ENCODE results near the gene NDUFS7. TPM values are rescaled to one million over a fixed set of nuclear protein-coding genes. Genes with fewer than 3 reads are reported as not detected.
A peak's percentile ranks its signal among the peaks of the same experiment; 100 is the strongest.
"Not testable (repeated sequence)": the region's sequence is repeated elsewhere in the genome, so short reads cannot be mapped to it uniquely, and the experiment has no call there.

NDUFS7 gene
- total RNA-seq, 1 experiment from 2014 or later: 59.3 TPM

DNA sequence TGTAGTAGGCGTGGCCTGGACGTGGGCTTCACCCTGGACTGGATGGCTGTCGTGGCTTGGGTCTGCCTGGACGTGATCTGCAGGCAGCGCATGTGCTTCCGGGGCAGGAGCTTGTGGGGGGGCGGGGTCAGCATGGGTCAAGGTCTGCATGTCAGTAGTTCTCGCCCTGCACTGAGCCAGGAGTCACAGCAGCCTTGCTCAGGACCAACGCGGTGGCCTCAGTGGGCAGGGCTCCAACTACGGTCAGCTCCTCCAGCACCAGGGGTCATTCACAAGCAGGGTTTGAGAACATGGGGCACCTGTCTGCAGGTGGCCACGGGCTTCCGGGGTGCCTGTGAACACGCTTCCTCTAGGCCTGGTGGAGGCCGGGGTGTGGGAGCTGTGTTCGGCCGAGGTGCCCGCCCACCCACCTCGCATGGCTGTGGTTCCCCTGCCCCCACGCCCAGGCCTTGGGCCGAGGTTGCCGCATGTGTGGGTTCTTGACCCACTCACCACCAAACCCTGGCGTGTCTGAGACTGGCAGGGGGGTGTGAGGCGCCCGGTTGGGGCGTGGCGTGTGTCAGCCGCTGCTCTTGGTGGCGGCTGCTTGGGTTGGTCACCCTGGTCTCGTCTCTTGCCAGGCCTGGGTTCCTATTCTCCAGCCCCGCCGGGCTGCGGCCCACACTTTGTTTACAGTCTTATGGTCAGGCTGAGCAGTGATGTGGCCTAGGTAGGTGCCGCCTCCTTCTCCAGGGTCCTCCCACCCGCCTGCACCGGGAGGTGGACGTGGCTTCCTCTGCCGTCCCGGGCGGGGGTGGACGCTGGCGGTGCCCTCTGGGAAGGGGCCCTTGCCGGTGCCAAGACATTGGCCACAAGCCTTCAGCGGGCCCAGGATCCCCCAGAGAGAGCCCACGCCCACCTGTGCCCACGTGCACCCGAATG lies 49.7 kb downstream of the NDUFS7 start:
- no peak for DNase-seq (ENCODE audit: low read depth, low spot score)
- in situ Hi-C loops (cut with HindIII; ENCODE audit: low pct_unique_long_range_greater_than_20kb, low sequenced_read_pairs): no loop called here

- DNase-seq (ENCODE audit: low read depth, low spot score): no peak
- in situ Hi-C loops (cut with HindIII; ENCODE audit: low pct_unique_long_range_greater_than_20kb, low sequenced_read_pairs): no loop called here
Measured at GRCh38 chr19:1434040-1434366, 50.3 kb downstream of the NDUFS7 start.

- in situ Hi-C loops (cut with HindIII; ENCODE audit: low pct_unique_long_range_greater_than_20kb, low sequenced_read_pairs): no loop called here
Measured at GRCh38 chr19:1434577-1435060, 50.9 kb downstream of the NDUFS7 start.

GRCh38 chr19:1435378-1435989 lies 51.8 kb downstream of the NDUFS7 start:
- in situ Hi-C loops (cut with HindIII; ENCODE audit: low pct_unique_long_range_greater_than_20kb, low sequenced_read_pairs): no loop called here
- no peak for DNase-seq (ENCODE audit: low read depth, low spot score)

More at GRCh38 chr19:1434577-1435060, 50.9 kb downstream of the NDUFS7 start:
- DNase-seq (ENCODE audit: low read depth, low spot score): no peak

- in situ Hi-C loops (cut with HindIII; ENCODE audit: low pct_unique_long_range_greater_than_20kb, low sequenced_read_pairs): no loop called here
- no peak for DNase-seq (ENCODE audit: low read depth, low spot score)
Measured at GRCh38 chr19:1437609-1438008, 53.9 kb downstream of the NDUFS7 start.

DNA sequence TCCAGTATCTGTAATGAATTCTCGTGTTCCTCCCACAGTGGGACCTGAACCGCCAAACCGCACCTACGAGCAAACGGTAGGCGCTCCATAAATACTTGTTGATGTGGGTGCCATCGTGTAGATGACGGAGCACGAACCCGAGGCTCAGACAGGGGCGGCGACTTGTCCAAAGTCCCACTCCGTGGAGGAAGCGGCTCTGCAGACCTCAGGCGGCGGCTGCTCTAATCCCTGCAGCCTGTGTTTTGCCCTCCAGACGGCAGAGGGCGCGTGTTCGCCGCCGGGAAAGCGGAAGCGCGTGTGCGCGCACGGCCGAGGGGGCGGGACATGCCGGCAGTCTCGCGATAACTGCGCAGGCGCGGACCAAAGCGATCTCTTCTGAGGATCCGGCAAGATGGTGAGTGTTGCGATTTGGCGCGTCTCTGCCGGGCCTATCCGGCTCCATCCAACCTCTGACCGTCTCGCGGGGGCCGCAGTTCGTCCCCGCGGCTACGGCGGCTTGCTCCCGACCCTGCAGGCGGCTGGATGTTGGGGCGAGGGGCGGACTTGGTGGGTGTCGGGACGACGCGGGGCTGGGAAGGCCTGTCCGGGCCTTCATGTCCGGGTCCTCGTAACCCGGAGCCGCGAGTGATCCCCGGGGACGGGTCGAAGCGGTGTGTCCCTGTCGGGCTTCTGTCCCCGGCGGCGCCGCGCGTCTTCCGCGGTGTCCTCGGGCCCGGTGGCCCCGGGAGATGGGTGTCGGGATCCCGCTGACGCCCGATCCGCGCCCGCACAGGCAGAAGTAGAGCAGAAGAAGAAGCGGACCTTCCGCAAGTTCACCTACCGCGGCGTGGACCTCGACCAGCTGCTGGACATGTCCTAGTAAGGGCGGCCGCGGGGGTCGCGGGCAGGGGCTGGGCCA lies 54.6 kb downstream of the NDUFS7 start, which contains the start of gene RPS15:
Gene RPS15 (plus strand): TSS at position 362 of the 898 bp plus-strand sequence. CDS start 30 bp downstream, at position 392.
- in situ Hi-C loops (cut with HindIII; ENCODE audit: low pct_unique_long_range_greater_than_20kb, low sequenced_read_pairs): no loop called here
- peak; percentile 89 for DNase-seq (ENCODE audit: low read depth, low spot score)

DNA sequence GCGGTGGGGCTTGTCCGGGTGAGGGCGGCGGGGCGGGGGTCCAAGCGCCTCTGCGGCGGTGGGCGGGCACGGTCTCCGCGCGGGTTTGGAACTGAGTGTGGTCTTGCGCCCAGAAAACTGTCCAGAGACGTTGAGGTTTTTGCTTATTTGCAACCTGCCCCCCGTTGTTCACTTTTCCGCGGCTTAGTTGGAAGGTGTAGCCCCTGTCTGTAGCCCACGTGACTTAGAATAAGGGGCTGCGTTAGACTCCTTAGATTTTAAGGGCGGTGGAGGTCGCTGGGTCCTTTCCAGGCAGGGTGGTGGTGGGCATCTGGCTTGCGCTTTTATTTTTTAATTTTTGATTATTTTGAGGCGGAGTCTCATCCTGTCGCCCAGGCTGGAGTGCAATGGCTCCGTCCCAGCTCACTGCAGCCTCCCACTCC lies 55.2 kb downstream of the NDUFS7 start:
- in situ Hi-C loops (cut with HindIII; ENCODE audit: low pct_unique_long_range_greater_than_20kb, low sequenced_read_pairs): no loop called here
- no peak for DNase-seq (ENCODE audit: low read depth, low spot score)

DNA sequence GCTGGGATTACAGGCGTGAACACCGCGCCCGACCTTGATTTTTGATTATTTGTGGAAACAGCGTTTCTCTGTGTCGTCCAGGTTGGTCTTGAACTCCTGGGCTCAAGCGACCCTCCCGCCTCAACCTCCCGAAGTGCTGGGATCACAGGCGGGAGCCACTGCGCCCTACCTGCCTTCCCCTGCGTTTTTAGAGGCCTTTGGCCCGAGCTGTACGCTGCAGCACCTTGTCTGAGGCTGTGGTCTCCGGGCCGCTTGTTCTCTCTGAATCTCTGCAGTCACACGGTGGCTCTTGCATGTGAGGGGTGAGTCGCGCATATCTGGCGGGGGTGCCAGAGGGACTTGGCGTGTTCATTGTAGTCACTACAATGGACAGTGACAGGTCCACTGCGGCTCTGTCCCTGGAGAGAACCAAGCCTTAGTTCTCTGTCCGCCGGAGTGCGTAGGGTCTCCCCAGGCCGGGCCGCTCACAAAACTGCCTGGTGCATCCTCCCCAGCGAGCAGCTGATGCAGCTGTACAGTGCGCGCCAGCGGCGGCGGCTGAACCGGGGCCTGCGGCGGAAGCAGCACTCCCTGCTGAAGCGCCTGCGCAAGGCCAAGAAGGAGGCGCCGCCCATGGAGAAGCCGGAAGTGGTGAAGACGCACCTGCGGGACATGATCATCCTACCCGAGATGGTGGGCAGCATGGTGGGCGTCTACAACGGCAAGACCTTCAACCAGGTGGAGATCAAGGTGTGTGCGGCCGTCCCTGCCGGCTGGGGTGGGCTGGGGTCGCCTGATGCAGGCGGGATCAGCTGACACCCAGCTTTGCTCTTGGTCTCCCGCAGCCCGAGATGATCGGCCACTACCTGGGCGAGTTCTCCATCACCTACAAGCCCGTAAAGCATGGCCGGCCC lies 56.1 kb downstream of the NDUFS7 start:
- DNase-seq (ENCODE audit: low read depth, low spot score); in situ Hi-C loops (cut with HindIII; ENCODE audit: low pct_unique_long_range_greater_than_20kb, low sequenced_read_pairs): not testable (repeated sequence)

- DNase-seq (ENCODE audit: low read depth, low spot score): no peak
- in situ Hi-C loops (cut with HindIII; ENCODE audit: low pct_unique_long_range_greater_than_20kb, low sequenced_read_pairs): no loop called here
Measured at GRCh38 chr19:1440418-1440801, 56.7 kb downstream of the NDUFS7 start.

DNA sequence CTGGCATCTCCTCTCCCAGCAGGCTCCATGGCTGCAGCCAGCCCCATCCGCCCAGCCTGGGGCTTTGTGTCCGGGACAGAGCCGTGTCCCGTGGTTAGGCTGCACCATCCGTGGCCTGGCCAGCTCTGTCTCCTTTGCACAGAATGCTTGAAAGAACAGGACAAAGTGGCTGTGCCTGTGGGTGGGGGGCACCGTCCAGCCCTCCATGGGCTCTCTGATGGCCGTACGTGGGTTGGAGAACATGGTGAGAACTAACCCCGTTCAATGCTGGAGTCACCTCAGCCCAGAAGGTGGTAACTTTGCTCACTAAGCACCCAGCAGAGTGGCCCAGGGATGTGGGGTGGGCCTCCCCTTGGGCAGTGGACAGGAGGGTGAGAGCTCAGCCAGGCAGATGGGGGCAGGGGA lies 57.3 kb downstream of the NDUFS7 start:
- in situ Hi-C loops (cut with HindIII; ENCODE audit: low pct_unique_long_range_greater_than_20kb, low sequenced_read_pairs): no loop called here
- no peak for DNase-seq (ENCODE audit: low read depth, low spot score)

DNA sequence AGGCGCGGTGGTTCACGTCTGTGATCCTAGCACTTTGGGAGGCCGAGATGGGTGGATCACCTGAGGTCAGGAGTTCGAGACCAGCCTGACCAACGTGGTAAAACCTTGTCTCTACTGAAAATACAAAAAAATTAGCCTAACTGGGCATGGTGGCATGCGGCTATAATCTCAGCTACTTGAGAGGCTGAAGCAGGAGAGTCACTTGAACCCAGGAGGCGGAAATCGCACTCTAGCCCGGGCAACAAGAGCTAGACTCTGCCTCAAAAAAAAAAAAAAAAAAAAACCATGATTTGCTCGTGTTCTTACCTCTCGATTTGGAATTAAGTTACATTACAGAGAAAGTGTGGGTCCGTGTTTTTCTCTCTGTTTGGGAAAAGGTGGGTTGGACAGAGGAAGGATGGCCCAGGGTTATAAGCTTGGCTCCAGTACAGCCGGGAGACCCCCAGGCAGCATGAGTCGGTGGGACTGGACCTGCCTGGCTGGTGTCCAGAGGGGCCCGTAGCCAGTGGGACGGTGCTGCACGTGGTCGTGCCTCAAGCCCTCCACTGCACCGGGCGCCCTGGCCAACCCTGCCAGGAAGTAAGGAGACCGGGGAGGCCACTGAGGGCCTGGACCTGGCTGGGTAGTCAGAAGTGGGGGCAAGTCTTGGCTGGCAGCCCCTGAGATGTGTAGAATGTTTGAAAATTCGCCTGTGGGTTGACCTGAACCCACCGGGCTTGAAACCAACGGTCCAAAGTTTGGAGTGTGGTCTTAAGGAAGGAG lies 58.2 kb downstream of the NDUFS7 start:
- in situ Hi-C loops (cut with HindIII; ENCODE audit: low pct_unique_long_range_greater_than_20kb, low sequenced_read_pairs): no loop called here
- DNase-seq (ENCODE audit: low read depth, low spot score): no peak

Other genes with a start within 250 kb of the NDUFS7 start
- gene SBNO2, start 209.6 kb upstream of the NDUFS7 start, total RNA-seq (2014; rRNA removed; shearing (Covaris generic)): 18.8 and 21.1 TPM in 2 replicates
- gene STK11, start 178.1 kb upstream of the NDUFS7 start, total RNA-seq (2014; rRNA removed; shearing (Covaris generic)): 44.2 and 47.8 TPM in 2 replicates
- gene CBARP, start 145.9 kb upstream of the NDUFS7 start, total RNA-seq (2014; rRNA removed; shearing (Covaris generic)): 2.3 and 3.7 TPM in 2 replicates
- 30.3 and 36.6 TPM in 2 replicates for gene ATP5F1D, start 142.2 kb upstream of the NDUFS7 start, total RNA-seq (2014; rRNA removed; shearing (Covaris generic))
- 4.6 and 8.8 TPM in 2 replicates for gene MIDN, start 135.3 kb upstream of the NDUFS7 start, total RNA-seq (2014; rRNA removed; shearing (Covaris generic))
- 93.9 and 95.0 TPM in 2 replicates for gene CIRBP, start 114.6 kb upstream of the NDUFS7 start, total RNA-seq (2014; rRNA removed; shearing (Covaris generic))
- 81.1 and 89.7 TPM in 2 replicates for gene FAM174C, start 108.4 kb upstream of the NDUFS7 start, total RNA-seq (2014; rRNA removed; shearing (Covaris generic))
- 0.37 and 1.5 TPM in 2 replicates for gene EFNA2, start 98.0 kb upstream of the NDUFS7 start, total RNA-seq (2014; rRNA removed; shearing (Covaris generic))
- 16.4 and 21.6 TPM in 2 replicates for gene GAMT, start 17.6 kb downstream of the NDUFS7 start, total RNA-seq (2014; rRNA removed; shearing (Covaris generic))
- 65.5 and 71.7 TPM in 2 replicates for gene DAZAP1, start 23.7 kb downstream of the NDUFS7 start, total RNA-seq (2014; rRNA removed; shearing (Covaris generic))
- gene RPS15, start 54.5 kb downstream of the NDUFS7 start, total RNA-seq (2014; rRNA removed; shearing (Covaris generic)): 1,300 and 1,363 TPM in 2 replicates
- 1.8 and 2.0 TPM in 2 replicates for gene APC2, start 66.2 kb downstream of the NDUFS7 start, total RNA-seq (2014; rRNA removed; shearing (Covaris generic))
- 18.6 and 20.0 TPM in 2 replicates for gene C19orf25, start 95.3 kb downstream of the NDUFS7 start, total RNA-seq (2014; rRNA removed; shearing (Covaris generic))
- gene PCSK4, start 106.4 kb downstream of the NDUFS7 start, total RNA-seq (2014; rRNA removed; shearing (Covaris generic)): 1.9 TPM in 2 replicates
- 3.2 and 4.5 TPM in 2 replicates for gene REEP6, start 107.3 kb downstream of the NDUFS7 start, total RNA-seq (2014; rRNA removed; shearing (Covaris generic))
- 2.8 and 4.4 TPM in 2 replicates for gene ADAMTSL5, start 129.1 kb downstream of the NDUFS7 start, total RNA-seq (2014; rRNA removed; shearing (Covaris generic))
- gene PLK5, start 140.2 kb downstream of the NDUFS7 start, total RNA-seq (2014; rRNA removed; shearing (Covaris generic)): not detected in 2 replicates
- gene MEX3D, start 184.4 kb downstream of the NDUFS7 start, total RNA-seq (2014; rRNA removed; shearing (Covaris generic)): 7.9 and 11.6 TPM in 2 replicates
- gene MBD3, start 209.0 kb downstream of the NDUFS7 start, total RNA-seq (2014; rRNA removed; shearing (Covaris generic)): 76.4 and 84.2 TPM in 2 replicates
- 150 and 162 TPM in 2 replicates for gene UQCR11, start 221.6 kb downstream of the NDUFS7 start, total RNA-seq (2014; rRNA removed; shearing (Covaris generic))